HUES48 (cell line): ENCODE measurements around the gene CSNK1A1.
A peak's percentile ranks its signal among the peaks of the same experiment; 100 is the strongest.
"Not testable (repeated sequence)": the region's sequence is repeated elsewhere in the genome, so short reads cannot be mapped to it uniquely, and the experiment has no call there.

ENCODE experiments used
- H3K27ac ChIP-seq: one replicate; pipeline ENCODE4 v1.7.0; 2013; ENCODE audit warnings: low read depth, low read length, inconsistent platforms
- H3K27me3 ChIP-seq: 2 replicates; pipeline ENCODE4 v1.6.1; 2013; ENCODE audit warnings: mild to moderate bottlenecking, low read length; ENCODE audit not compliant: control insufficient read depth, insufficient read depth
- H3K36me3 ChIP-seq: 2 replicates; pipeline ENCODE4 v1.6.1; 2013; ENCODE audit warnings: low read length; ENCODE audit not compliant: control insufficient read depth, insufficient read depth
- H3K4me1 ChIP-seq: 2 replicates; pipeline ENCODE4 v1.6.1; 2013; ENCODE audit warnings: mild to moderate bottlenecking, low read length; ENCODE audit not compliant: control insufficient read depth, insufficient read depth
- H3K4me3 ChIP-seq: 2 replicates; pipeline ENCODE4 v1.5.1; 2013; ENCODE audit warnings: mild to moderate bottlenecking, low read depth, low read length
- H3K9ac ChIP-seq: 2 replicates; pipeline ENCODE4 v1.6.1; 2013; ENCODE audit warnings: mild to moderate bottlenecking, low read depth, low read length, moderate library complexity
- H3K9me3 ChIP-seq: 2 replicates; pipeline ENCODE4 v1.6.1; 2013; ENCODE audit warnings: low read length; ENCODE audit not compliant: control insufficient read depth, insufficient read depth

CSNK1A1 gene

GRCh38 chr5:149445343-149445738 lies 105.9 kb downstream of the CSNK1A1 start:
- no peak overlapping the region for H3K4me3 ChIP-seq
- peak overlapping the region; percentile 2 for H3K27ac ChIP-seq
- H3K36me3 ChIP-seq: no peaks in the 10 kb centered on the region
- H3K9me3 ChIP-seq: no peaks in the 10 kb centered on the region
- H3K4me1 ChIP-seq: peaks cover 14% of the 10 kb centered on the region
- no peaks in the 10 kb centered on the region for H3K27me3 ChIP-seq
- H3K9ac ChIP-seq: no peak overlapping the region

GRCh38 chr5:149444430-149444829 lies 106.8 kb downstream of the CSNK1A1 start:
- H3K9me3 ChIP-seq, H3K27ac ChIP-seq, H3K4me3 ChIP-seq, H3K27me3 ChIP-seq, H3K9ac ChIP-seq, H3K36me3 ChIP-seq: not testable (repeated sequence)
- H3K4me1 ChIP-seq: peaks cover 19% of the 10 kb centered on the region

DNA sequence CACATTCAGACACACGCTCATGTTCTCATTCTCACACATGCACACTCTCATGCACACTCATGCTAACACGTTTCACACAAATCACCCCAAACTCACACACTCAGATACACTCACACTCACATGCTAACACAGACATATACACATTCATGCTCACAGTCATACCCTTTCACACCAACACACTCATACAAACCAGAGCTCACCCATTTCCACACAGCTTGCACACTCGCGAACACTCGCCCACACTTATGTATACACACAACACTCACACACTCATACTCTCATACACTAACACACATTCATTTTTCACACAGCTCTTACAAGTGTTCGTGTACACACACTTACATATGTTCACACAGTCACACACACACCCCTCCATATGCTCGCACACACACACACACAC lies 108.0 kb downstream of the CSNK1A1 start:
- H3K27me3 ChIP-seq: no peaks in the 10 kb centered on the region
- peaks cover 27% of the 10 kb centered on the region for H3K4me1 ChIP-seq
- no peaks in the 10 kb centered on the region for H3K9me3 ChIP-seq
- H3K27ac ChIP-seq: peak overlapping the region; percentile 77
- H3K4me3 ChIP-seq: no peak overlapping the region
- H3K9ac ChIP-seq: no peak overlapping the region
- no peaks in the 10 kb centered on the region for H3K36me3 ChIP-seq

DNA sequence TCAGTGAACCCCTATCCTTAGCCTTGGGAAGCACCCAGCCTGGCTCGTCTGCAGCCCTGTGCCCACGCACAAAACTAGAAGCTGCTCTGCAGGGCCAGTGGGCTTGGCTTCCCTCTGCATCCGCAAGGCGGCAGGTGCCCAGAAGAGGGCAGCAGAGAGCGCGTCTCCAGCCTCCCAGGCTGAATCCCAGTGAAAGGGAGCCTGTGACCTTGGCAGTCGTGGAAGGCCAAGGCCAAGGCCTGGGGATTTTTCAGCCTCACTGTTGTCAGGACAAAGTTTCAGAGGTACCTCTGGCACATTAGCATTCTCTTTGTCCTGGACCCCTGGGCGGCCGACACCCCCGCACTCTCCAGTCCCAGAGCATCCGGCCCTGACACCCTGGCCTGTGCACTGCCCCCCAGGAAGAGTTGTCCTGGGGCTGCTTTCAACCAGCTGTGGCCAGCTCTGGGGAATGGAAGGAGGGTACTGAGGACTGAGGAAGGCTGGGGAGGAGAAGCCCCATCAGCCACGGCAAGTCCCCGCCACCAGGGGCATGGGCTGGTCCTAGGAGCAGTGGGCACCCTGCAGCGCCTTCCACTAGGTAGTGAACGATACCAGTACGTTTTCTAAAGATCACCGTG lies 108.6 kb downstream of the CSNK1A1 start:
- Histone ChIP-seq H3K9ac (no peak overlapping the region), H3K36me3 (no peaks in the 10 kb centered on the region), H3K27me3 (no peaks in the 10 kb centered on the region), H3K27ac (peak overlapping the region; percentile 77), H3K4me3 (no peak overlapping the region), H3K9me3 (no peaks in the 10 kb centered on the region), H3K4me1 (peaks cover 27% of the 10 kb centered on the region)
